Uterus (tissue), 2 donors: ENCODE measurements around the gene PYCARD.

ENCODE experiments used
- POLR2A ChIP-seq, 2 donors: fragments of 450-650 bp; IDR thresholded peaks; one replicate each; pipeline ENCODE4 v1.6.1; 2016; ENCODE audit warnings: antibody characterized with exemption in 2 of 2, mild to moderate bottlenecking in 1 of 2, moderate library complexity in 1 of 2
- TF ChIP-seq, protein P1 (sequence below), 4 experiments: fragments of 200-600 bp in 2 of 4; fragments of 450-650 bp in 2 of 4; sonication (generic) in 2 of 4; IDR thresholded peaks; one replicate each; pipeline ENCODE4 v1.5.1; 2016 to 2019; ENCODE audit warnings: antibody characterized with exemption in 4 of 4, mild to moderate bottlenecking in 2 of 4, moderate library complexity in 1 of 4

GRCh38 chr16:31191697-31192428 is 10.7 kb downstream of the PYCARD start:
- TF ChIP-seq, protein P1, sequence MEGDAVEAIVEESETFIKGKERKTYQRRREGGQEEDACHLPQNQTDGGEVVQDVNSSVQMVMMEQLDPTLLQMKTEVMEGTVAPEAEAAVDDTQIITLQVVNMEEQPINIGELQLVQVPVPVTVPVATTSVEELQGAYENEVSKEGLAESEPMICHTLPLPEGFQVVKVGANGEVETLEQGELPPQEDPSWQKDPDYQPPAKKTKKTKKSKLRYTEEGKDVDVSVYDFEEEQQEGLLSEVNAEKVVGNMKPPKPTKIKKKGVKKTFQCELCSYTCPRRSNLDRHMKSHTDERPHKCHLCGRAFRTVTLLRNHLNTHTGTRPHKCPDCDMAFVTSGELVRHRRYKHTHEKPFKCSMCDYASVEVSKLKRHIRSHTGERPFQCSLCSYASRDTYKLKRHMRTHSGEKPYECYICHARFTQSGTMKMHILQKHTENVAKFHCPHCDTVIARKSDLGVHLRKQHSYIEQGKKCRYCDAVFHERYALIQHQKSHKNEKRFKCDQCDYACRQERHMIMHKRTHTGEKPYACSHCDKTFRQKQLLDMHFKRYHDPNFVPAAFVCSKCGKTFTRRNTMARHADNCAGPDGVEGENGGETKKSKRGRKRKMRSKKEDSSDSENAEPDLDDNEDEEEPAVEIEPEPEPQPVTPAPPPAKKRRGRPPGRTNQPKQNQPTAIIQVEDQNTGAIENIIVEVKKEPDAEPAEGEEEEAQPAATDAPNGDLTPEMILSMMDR (IDR thresholded peaks at IDR 0.05) = no peak
- TF ChIP-seq POLR2A (IDR thresholded peaks at IDR 0.05) = no peak
